Fibroblast of lung (primary cell): ENCODE results near the gene LZTS2. TPM values are rescaled to one million over a fixed set of nuclear protein-coding genes. Genes with fewer than 3 reads are reported as not detected.

ENCODE experiments used
- DNase-seq, 2 donors: peaks; one replicate each; pipeline versions ENCODE4 v3.0.0 to v3.0.0-alpha.2; 2010; ENCODE audit warnings: low read depth in 2 of 2
- H2AFZ ChIP-seq: 2 replicates; pipeline ENCODE4 v1.5.1; 2012; ENCODE audit warnings: low read length, control low read depth, inconsistent platforms
- H3K27ac ChIP-seq: 2 replicates; pipeline ENCODE4 v1.5.1; 2011; ENCODE audit warnings: low read length, control low read depth; ENCODE audit not compliant: insufficient read depth
- H3K27me3 ChIP-seq: 2 replicates; pipeline ENCODE4 v1.5.1; 2011; ENCODE audit warnings: mild to moderate bottlenecking, low read length; ENCODE audit not compliant: control insufficient read depth, insufficient read depth
- H3K36me3 ChIP-seq: 2 replicates; pipeline ENCODE4 v1.5.1; 2011; ENCODE audit warnings: low read length; ENCODE audit not compliant: control insufficient read depth, insufficient read depth
- H3K4me1 ChIP-seq: 2 replicates; pipeline ENCODE4 v1.5.1; 2011; ENCODE audit warnings: low read length; ENCODE audit not compliant: control insufficient read depth, insufficient read depth; ENCODE audit errors: extremely low read depth
- H3K4me2 ChIP-seq: 2 replicates; pipeline ENCODE4 v1.5.1; 2011; ENCODE audit warnings: low read length, control low read depth; ENCODE audit not compliant: insufficient read depth; ENCODE audit errors: extremely low read depth
- H3K4me3 ChIP-seq, 4 experiments: fragments of 200-600 bp in 1 of 4; sonication (generic) in 1 of 4; replicated peaks in 1 of 4; 2 replicates each; pipeline ENCODE4 v1.5.1; 2011 to 2016; ENCODE audit warnings: low read length in 4 of 4, low read depth in 3 of 4, mild to moderate bottlenecking in 3 of 4, control low read depth in 2 of 4, inconsistent platforms in 1 of 4, mixed read lengths in 1 of 4; ENCODE audit not compliant: insufficient read depth in 1 of 4; ENCODE audit errors: control extremely low read depth in 1 of 4
- H3K79me2 ChIP-seq: 2 replicates; pipeline ENCODE4 v1.5.1; 2012; ENCODE audit warnings: mild to moderate bottlenecking, low read length, inconsistent platforms; ENCODE audit not compliant: control insufficient read depth, insufficient read depth
- H3K9ac ChIP-seq: 2 replicates; pipeline ENCODE4 v1.5.1; 2011; ENCODE audit warnings: mild to moderate bottlenecking, low read length, control low read depth; ENCODE audit not compliant: insufficient read depth
- H3K9me3 ChIP-seq: 2 replicates; pipeline ENCODE4 v1.5.1; 2012; ENCODE audit warnings: low read depth, low read length; ENCODE audit not compliant: control insufficient read depth, insufficient read depth
- H4K20me1 ChIP-seq: 2 replicates; pipeline ENCODE4 v1.5.1; 2011; ENCODE audit warnings: low read length; ENCODE audit not compliant: control insufficient read depth, insufficient read depth; ENCODE audit errors: extremely low read depth
- EZH2 ChIP-seq: IDR thresholded peaks from 2 replicates; pipeline ENCODE4 v1.5.1; 2012; ENCODE audit warnings: low read length, control low read depth, mild to moderate bottlenecking; ENCODE audit errors: missing control alignments
- polyA plus RNA-seq, 2 donors: library from polyadenylated mRNA; depleted of rRNA in 1 of 2; stranded (reverse) in 1 of 2; unstranded in 1 of 2; fragments of >200 nt; gene quantifications; 2 replicates each; pipeline ENCODE4 v1.2.1, GENCODE V29; 2011 to 2012; ENCODE audit warnings: missing spikeins in 1 of 2
- total RNA-seq: library from RNA; depleted of rRNA; stranded (reverse); fragments of >200 nt; gene quantifications from 2 replicates; pipeline ENCODE4 v1.2.1, GENCODE V29; 2014
- TF ChIP-seq, protein P1 (sequence below), 2 donors: IDR thresholded peaks in 1 of 2; conservative IDR thresholded peaks in 1 of 2; 1 replicate in 1 of 2; 2 replicates in 1 of 2; pipeline ENCODE4 v1.5.1; 2011 to 2012; ENCODE audit warnings: low read length in 2 of 2, control low read depth in 1 of 2, inconsistent platforms in 1 of 2, low read depth in 1 of 2, mild to moderate bottlenecking in 1 of 2

The LZTS2 gene
- total and polyA plus RNA-seq, 2 donors (not counting 1 experiment from before 2014, with no cell fraction given): 34.7 to 120 TPM

DNA sequence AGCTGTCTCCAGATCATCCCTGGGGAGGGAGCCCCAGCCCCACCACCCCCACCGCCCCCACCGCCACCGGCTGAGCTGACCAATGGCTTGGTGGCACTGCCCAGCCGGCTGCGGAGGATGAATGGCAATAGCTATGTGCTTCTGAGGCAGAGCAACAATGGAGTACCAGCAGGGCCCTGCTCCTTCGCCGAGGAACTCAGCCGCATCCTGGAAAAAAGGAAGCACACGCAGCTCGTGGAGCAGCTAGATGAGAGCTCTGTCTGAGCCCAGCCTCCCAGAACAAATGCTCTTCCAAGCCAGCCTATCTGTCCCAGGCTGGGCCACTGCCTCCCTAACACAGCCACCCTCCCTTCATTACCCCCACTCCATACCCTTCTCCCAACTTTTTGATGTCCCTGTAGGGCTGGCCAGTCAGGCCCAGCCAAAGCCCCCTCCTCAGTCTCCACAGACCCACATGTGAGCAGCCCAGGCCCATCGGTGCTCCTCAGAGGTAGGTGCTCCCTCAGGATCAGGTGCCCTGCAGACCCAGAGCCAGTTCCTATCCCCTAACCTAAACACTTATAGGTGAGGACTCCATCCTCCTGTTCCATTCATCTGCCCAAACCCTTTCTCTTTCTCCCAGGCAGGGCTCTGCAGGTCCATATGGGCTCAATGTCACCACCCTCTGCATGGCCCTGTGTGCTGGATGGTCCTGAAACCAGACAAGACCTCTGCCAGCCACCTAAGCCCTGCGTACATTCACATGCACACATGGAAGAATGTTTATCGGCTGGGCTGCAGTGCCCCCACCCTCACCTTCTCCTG is 15.5 kb upstream of the LZTS2 start:
- Histone ChIP-seq H3K9me3 (no peaks in the 10 kb centered on the region), H3K4me3 (no peak overlapping the region), H3K4me2 (no peak overlapping the region), H4K20me1 (no peaks in the 10 kb centered on the region), H3K9ac (no peak overlapping the region), H3K79me2 (peaks cover 23% of the 10 kb centered on the region), H3K27ac (no peak overlapping the region), H3K36me3 (peaks cover 9% of the 10 kb centered on the region), H3K27me3 (no peaks in the 10 kb centered on the region), H3K4me1 (peaks cover 8% of the 10 kb centered on the region), H2AFZ (no peak overlapping the region)
- DNase-seq: no peak
- TF ChIP-seq, protein P1, sequence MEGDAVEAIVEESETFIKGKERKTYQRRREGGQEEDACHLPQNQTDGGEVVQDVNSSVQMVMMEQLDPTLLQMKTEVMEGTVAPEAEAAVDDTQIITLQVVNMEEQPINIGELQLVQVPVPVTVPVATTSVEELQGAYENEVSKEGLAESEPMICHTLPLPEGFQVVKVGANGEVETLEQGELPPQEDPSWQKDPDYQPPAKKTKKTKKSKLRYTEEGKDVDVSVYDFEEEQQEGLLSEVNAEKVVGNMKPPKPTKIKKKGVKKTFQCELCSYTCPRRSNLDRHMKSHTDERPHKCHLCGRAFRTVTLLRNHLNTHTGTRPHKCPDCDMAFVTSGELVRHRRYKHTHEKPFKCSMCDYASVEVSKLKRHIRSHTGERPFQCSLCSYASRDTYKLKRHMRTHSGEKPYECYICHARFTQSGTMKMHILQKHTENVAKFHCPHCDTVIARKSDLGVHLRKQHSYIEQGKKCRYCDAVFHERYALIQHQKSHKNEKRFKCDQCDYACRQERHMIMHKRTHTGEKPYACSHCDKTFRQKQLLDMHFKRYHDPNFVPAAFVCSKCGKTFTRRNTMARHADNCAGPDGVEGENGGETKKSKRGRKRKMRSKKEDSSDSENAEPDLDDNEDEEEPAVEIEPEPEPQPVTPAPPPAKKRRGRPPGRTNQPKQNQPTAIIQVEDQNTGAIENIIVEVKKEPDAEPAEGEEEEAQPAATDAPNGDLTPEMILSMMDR (conservative IDR thresholded peaks at IDR 0.05 in 1 of 2, IDR thresholded peaks at IDR 0.05 in 1 of 2; ENCODE audit: low read depth in 1 of 2, low read length in 2 of 2): no peak
- TF ChIP-seq EZH2: no peak

DNA sequence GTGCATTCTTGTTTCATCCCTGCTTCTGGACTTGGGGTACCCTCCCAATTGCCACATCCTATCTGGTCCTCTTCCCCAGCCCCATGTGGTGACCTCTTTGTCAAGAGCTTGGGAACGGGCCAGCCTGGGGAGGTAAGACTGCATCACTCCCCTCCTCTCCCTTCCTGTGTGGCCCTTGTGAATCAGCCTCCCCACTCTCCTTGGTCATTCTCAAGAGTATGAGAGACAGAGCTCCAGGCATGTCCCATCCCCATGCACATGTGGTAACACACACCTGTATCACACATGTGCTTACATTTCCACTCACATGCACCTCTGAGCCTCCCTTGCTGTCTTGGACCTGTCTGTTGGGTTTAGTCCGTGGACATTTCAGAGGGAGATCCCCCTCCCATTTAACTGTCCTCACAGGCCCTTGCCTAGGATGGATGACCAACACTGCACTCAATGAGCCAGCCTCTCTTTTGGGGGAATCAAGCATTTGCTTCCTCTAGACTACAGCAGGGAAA is 14.9 kb upstream of the LZTS2 start:
- Histone ChIP-seq H3K9me3 (no peaks in the 10 kb centered on the region), H3K4me1 (peaks cover 8% of the 10 kb centered on the region), H2AFZ (no peak overlapping the region), H3K27ac (no peak overlapping the region), H3K36me3 (peaks cover 10% of the 10 kb centered on the region), H3K79me2 (peaks cover 30% of the 10 kb centered on the region), H3K4me2 (no peak overlapping the region), H4K20me1 (no peaks in the 10 kb centered on the region), H3K9ac (no peak overlapping the region), H3K27me3 (no peaks in the 10 kb centered on the region), H3K4me3 (no peak overlapping the region)
- TF ChIP-seq, protein P1 (conservative IDR thresholded peaks at IDR 0.05 in 1 of 2, IDR thresholded peaks at IDR 0.05 in 1 of 2; ENCODE audit: low read depth in 1 of 2, low read length in 2 of 2): no peak
- no peak for TF ChIP-seq EZH2
- no peak for DNase-seq

DNA sequence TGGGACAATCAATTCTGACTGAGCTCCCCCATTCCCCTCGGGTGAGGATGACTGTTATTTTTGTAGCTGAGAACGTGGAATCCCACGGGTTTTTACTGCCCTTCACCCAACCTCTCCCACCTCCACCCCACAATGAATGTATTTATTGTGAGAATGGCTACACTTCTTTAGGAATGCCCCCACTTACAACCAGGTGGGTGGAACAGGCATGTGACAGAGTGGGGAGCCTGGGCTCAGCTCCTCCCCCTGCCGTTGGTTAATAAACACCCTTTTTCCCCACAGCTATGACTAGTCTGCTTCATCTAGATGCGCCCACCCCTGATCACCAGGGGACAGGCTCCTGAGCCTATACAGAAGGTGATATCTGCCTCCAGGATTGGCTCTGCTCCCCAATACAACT is 14.3 kb upstream of the LZTS2 start:
- no peaks in the 10 kb centered on the region for H4K20me1 ChIP-seq
- H3K27me3 ChIP-seq: no peaks in the 10 kb centered on the region
- no peak overlapping the region for H3K27ac ChIP-seq
- no peak overlapping the region for H2AFZ ChIP-seq
- H3K4me2 ChIP-seq: no peak overlapping the region
- H3K79me2 ChIP-seq: peaks cover 31% of the 10 kb centered on the region
- TF ChIP-seq EZH2: no peak
- TF ChIP-seq, protein P1 (conservative IDR thresholded peaks at IDR 0.05 in 1 of 2, IDR thresholded peaks at IDR 0.05 in 1 of 2; ENCODE audit: low read depth in 1 of 2, low read length in 2 of 2): no peak
- H3K4me1 ChIP-seq: peaks cover 8% of the 10 kb centered on the region
- DNase-seq: no peak
- H3K4me3 ChIP-seq: no peak overlapping the region
- H3K36me3 ChIP-seq: peaks cover 10% of the 10 kb centered on the region
- no peak overlapping the region for H3K9ac ChIP-seq
- no peaks in the 10 kb centered on the region for H3K9me3 ChIP-seq
